Measurements from ENCODE around the gene PCBD2. TPM values are rescaled to one million over a fixed set of nuclear protein-coding genes. Genes with fewer than 3 reads are reported as not detected.

PCBD2 gene
- total and polyA plus RNA-seq, 4 donors = 5.9 to 12.8 (median 10.3) TPM

GRCh38 chr5:134934202-134934601 lies 29.3 kb downstream of the PCBD2 start:
- DNase-seq (ENCODE audit: low spot score) = no peak
- Histone ChIP-seq H3K36me3 (ENCODE audit: control insufficient read depth in 4 of 4, insufficient read depth in 3 of 4, low read depth in 1 of 4, low read length in 3 of 4) (peaks cover 1 to 20% (median 14%) of the 10 kb centered on the region in 4 donors), H3K27me3 (ENCODE audit: control insufficient read depth in 4 of 4, insufficient read depth in 4 of 4, low read length in 3 of 4) (no peaks in the 10 kb centered on the region), H3K27ac (ENCODE audit: low read depth in 1 of 2, low read length in 2 of 2) (no peak overlapping the region), H3K9ac (ENCODE audit: low read depth in 1 of 2, low read length in 2 of 2) (no peak overlapping the region), H3K4me1 (ENCODE audit: control insufficient read depth in 4 of 4, insufficient read depth in 4 of 4, low read length in 3 of 4) (peaks cover 0 to 1% (median 0%) of the 10 kb centered on the region in 4 donors), H3K4me3 (ENCODE audit: low read depth in 1 of 3, low read length in 3 of 3) (no peak overlapping the region), H3K9me3 (ENCODE audit: control insufficient read depth in 4 of 4, low read length in 3 of 4) (no peaks in the 10 kb centered on the region)
- WGBS = 98% methylated on average over 5 of the region's 5 CpGs
- no peak for TF ChIP-seq FOXA1 (IDR thresholded peaks at IDR 0.05)
- TF ChIP-seq FOXA2 (IDR thresholded peaks at IDR 0.05) = no peak
- no peak for TF ChIP-seq GABPA (IDR thresholded peaks at IDR 0.05 in 1 of 2, conservative IDR thresholded peaks at IDR 0.05 in 1 of 2)
- TF ChIP-seq RAD21 (IDR thresholded peaks at IDR 0.05) = no peak
- no peak for TF ChIP-seq RXRA (IDR thresholded peaks at IDR 0.05)
- no peak for TF ChIP-seq ZBTB33 (IDR thresholded peaks at IDR 0.05)
- no peak for TF ChIP-seq CTCF (IDR thresholded peaks at IDR 0.05; ENCODE audit: low read depth, low read length, missing input control)
- no peak for TF ChIP-seq ATF3 (IDR thresholded peaks at IDR 0.05)
- no peak for TF ChIP-seq HNF4A (conservative IDR thresholded peaks at IDR 0.05)
- TF ChIP-seq JUND (IDR thresholded peaks at IDR 0.05) = no peak
- TF ChIP-seq SP1 (IDR thresholded peaks at IDR 0.05) = no peak
- TF ChIP-seq YY1 (IDR thresholded peaks at IDR 0.05) = no peak

GRCh38 chr5:134935711-134936602 lies 31.0 kb downstream of the PCBD2 start:
- no peak for DNase-seq (ENCODE audit: low spot score)
- no peaks in the 10 kb centered on the region for H3K9me3 ChIP-seq (ENCODE audit: control insufficient read depth in 4 of 4, low read length in 3 of 4)
- H3K4me1 ChIP-seq (ENCODE audit: control insufficient read depth in 4 of 4, insufficient read depth in 4 of 4, low read length in 3 of 4) = peaks cover 0 to 1% (median 0%) of the 10 kb centered on the region in 4 donors
- H3K9ac ChIP-seq (ENCODE audit: low read depth in 1 of 2, low read length in 2 of 2) = no peak overlapping the region
- 87% methylated on average over 12 of the region's 12 CpGs for WGBS
- no peak overlapping the region for H3K4me3 ChIP-seq (ENCODE audit: low read depth in 1 of 3, low read length in 3 of 3)
- TF ChIP-seq EGR1 (IDR thresholded peaks at IDR 0.05; ENCODE audit: low read depth in 2 of 2) (no peak), CTCF (IDR thresholded peaks at IDR 0.05; ENCODE audit: low read depth, low read length, missing input control) (no peak), ZBTB33 (IDR thresholded peaks at IDR 0.05) (no peak), TAF1 (conservative IDR thresholded peaks at IDR 0.05) (no peak), ATF3 (IDR thresholded peaks at IDR 0.05) (no peak), FOXA1 (IDR thresholded peaks at IDR 0.05) (no peak), FOXA2 (IDR thresholded peaks at IDR 0.05) (no peak), RAD21 (IDR thresholded peaks at IDR 0.05) (no peak), MAX (IDR thresholded peaks at IDR 0.05) (no peak), RXRA (IDR thresholded peaks at IDR 0.05) (no peak), JUND (IDR thresholded peaks at IDR 0.05) (no peak), HNF4A (conservative IDR thresholded peaks at IDR 0.05) (no peak), SP1 (IDR thresholded peaks at IDR 0.05) (no peak)
- H3K27me3 ChIP-seq (ENCODE audit: control insufficient read depth in 4 of 4, insufficient read depth in 4 of 4, low read length in 3 of 4) = no peaks in the 10 kb centered on the region
- no peak overlapping the region for H3K27ac ChIP-seq (ENCODE audit: low read depth in 1 of 2, low read length in 2 of 2)
- peaks cover 1 to 19% (median 10%) of the 10 kb centered on the region in 4 donors for H3K36me3 ChIP-seq (ENCODE audit: control insufficient read depth in 4 of 4, insufficient read depth in 3 of 4, low read depth in 1 of 4, low read length in 3 of 4)

Measured in liver (tissue), 9 donors.